Posterior cingulate gyrus (tissue), 11 donors: ENCODE results near the gene OR13G1.
"Not testable (repeated sequence)": the region's sequence is repeated elsewhere in the genome, so short reads cannot be mapped to it uniquely, and the experiment has no call there.

ENCODE experiments used
- DNase-seq, 10 donors: peaks; one replicate each; pipeline versions ENCODE4 v3.0.0 to v3.0.0-alpha.2; 2020 to 2021; ENCODE audit warnings: mixed read lengths in 3 of 10
- intact Hi-C: fragments of 100-400 bp; cut with DNase I; formaldehyde crosslinking; loops from one replicate; pipeline ENCODE4 v1.15.1; 2023

Gene OR13G1, protein sequence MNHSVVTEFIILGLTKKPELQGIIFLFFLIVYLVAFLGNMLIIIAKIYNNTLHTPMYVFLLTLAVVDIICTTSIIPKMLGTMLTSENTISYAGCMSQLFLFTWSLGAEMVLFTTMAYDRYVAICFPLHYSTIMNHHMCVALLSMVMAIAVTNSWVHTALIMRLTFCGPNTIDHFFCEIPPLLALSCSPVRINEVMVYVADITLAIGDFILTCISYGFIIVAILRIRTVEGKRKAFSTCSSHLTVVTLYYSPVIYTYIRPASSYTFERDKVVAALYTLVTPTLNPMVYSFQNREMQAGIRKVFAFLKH

DNA sequence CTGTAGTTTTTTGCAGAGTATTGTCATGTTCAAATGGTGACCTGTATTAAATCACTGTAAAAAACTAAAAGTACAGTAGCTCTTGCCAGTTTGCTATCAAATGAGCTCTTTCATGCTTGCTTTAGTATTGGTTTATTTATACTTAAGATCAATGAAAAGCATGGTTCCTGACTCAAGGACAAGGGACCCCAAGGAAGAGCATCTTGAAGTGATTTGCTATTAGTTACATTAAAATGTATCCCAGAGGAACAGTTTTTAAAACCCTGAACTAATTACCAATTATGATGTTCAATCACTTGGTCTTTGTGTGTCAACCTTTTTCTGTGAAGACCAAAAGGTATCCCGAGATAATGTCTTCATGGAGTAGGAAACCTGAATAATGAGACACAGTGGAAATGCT lies at the start of gene OR13G1:
Gene OR13G1, minus strand, starts transcription at position 101 of the 400 bp plus-strand sequence. CDS start 6,698 bp downstream, outside the sequence.
- no peak for DNase-seq
- intact Hi-C loops: no loop called here

DNA sequence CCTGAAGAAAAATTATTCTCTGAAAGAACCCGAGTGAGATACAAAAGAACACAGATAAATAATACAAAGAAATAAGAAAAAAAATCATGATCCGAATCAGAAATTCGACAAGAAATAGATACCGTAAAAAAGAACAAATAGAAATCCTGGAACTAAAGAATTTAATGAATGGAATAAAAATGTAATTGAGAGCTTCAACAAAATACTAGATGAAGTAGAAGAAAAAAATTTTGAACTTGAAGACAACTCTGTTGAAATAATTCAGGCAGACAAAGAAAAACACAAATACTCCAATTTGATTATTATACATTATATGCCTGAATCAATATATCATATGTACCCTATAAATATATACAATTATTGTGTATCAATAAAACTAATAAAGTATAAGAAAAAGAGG lies 41.7 kb upstream of the OR13G1 start:
- no peak for DNase-seq
- intact Hi-C loops: no loop called here

- DNase-seq: no peak
- intact Hi-C loops: no loop called here
These were observed 37.0 kb upstream of the OR13G1 start, which contains the start of gene OR6F1 for GRCh38 chr1:247716546-247716945. OR6F1 (minus strand) TSS chr1:247716646; CDS start chr1:247712755, 3,891 bp downstream.

GRCh38 chr1:247713753-247714152 lies 34.2 kb upstream of the OR13G1 start:
- intact Hi-C loops: no loop called here
- no peak for DNase-seq

- intact Hi-C loops, DNase-seq: not testable (repeated sequence)
These were observed 31.1 kb upstream of the OR13G1 start for GRCh38 chr1:247710681-247711080.

GRCh38 chr1:247701338-247701737 lies 21.8 kb upstream of the OR13G1 start:
- intact Hi-C loops: no loop called here
- no peak for DNase-seq

DNA sequence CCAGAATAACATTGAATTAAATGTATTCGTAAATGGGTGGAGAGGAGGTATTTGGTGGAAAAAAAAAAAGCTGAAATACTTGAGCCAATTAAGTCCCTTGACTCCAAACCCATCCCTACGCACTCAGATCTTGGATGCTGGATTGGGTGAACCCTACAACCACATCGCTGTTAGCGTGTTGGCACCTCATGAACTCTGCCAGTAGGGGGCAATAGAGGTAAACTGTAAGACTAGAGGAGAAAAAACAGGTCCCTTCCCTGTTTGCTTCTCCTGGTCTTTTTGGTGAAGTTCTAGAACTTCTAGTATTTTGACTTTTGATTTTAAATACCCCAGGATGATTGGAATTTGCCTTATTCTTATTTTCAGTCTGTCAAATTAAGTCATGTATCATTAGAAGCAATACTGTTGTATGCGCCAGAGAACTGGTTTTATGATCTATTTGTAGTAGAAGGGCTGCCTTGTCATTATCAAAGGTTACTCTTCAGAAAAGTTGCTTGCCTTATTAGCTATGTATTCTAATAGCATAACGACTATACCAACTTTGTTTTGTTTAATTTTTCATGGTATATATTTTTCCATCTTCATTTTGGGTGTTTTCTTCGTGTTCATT lies 1.9 kb upstream of the OR13G1 start:
- DNase-seq: peak in 4 of 10 donors; percentile 11 to 86 (median 28)
- intact Hi-C loops: no loop called here

DNA sequence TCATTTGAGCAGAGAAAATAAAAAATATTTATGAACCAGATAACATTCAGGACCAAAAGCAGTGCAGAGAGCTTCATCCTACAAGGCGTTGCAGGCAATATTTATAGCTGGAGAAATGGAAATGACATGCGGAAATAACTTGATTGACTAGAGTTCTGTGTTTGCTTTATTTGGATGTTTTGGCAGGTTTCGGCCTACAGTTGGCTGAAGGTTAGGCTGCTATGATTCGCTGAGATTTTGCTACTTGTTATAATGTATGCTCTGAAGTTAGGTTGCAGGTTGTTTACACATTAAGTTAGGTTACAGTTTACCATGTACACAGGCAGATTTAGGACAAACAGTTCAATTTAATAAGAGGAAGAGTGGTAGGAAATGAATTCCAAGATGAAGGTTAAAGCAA lies 632 bp upstream of the OR13G1 start:
- intact Hi-C loops: no loop called here
- DNase-seq: no peak

- intact Hi-C loops: no loop called here
- DNase-seq: no peak
These were observed 10.3 kb downstream of the OR13G1 start for GRCh38 chr1:247669225-247669624.

DNA sequence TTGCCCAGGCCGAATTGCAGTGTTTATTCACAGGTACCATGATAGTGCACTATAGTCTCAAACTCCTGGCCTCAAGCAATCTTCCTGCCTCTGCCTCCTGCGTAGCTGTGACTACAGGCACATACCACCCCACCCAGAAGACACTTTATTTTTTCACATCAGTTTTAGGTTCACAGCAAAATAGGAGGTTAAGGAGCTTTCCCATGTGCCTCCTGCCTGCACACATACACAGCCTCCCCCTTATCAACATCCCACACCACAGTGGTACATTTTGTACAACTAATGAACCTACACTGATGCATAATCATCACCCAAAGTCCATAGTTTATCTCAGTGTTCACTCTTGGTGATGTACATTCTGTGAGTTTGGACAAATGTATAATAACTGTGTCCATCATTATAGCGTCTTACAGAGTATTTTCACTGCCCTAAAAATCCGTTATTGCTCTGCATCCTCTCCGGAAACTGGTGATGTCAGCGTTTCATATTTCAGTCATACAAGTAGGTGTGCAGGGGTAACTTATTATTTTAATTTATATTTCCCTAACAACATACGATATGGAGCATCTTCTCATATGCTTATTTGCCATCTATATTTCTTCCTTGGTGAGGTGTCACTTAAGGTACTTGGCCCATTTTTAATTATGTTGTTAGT lies 23.2 kb downstream of the OR13G1 start:
- intact Hi-C loops: no loop called here
- DNase-seq: no peak

- intact Hi-C loops: no loop called here
- no peak for DNase-seq
These were observed 26.5 kb downstream of the OR13G1 start for GRCh38 chr1:247653040-247653439.

- DNase-seq: no peak
- intact Hi-C loops: no loop called here
These were observed 31.7 kb downstream of the OR13G1 start for GRCh38 chr1:247647864-247648263.

DNA sequence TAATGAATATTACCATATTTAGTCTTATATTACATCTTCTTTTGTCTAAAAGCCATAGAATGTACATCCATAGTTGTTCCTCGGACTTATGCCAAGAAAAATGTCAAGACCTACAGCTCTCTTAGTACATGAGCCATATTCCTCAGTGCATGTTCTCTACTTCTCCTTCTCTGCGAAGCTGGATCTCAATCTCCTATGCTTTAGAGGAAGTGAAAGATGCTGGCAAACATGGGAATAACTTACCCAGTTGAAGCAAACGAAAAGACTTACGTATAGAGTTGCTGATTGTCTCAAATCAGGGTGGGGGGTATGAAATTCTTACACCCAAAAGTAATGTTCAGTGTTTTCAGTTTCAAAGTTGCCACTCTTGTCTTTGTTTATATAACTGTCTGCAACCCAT lies 32.7 kb downstream of the OR13G1 start:
- no peak for DNase-seq
- intact Hi-C loops: no loop called here

GRCh38 chr1:247642742-247643141 lies 36.8 kb downstream of the OR13G1 start:
- intact Hi-C loops: no loop called here
- no peak for DNase-seq

- DNase-seq: peak in 9 of 10 donors; percentile 23 to 96 (median 44)
- intact Hi-C loops: no loop called here
These were observed 40.1 kb downstream of the OR13G1 start for GRCh38 chr1:247639381-247639981.

DNA sequence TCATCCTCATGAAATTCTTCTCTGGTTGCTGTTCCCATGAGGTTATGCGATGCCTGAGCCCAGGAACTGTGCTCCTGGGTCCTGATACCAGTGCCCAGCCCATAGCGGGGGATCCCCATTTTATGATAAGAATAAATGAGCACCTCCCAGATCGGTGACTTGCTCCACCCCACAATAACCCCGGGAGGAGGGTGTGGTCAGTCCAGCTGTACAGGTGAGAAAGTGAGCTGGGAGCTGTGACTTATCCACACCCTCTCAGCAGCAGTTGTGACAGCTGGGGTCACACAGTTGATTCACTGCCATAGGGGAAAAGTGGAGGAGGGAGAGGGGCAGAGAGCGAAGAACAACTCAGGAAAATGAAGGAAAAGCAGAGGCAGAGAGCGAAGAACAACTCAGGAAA lies 40.8 kb downstream of the OR13G1 start:
- intact Hi-C loops: no loop called here
- no peak for DNase-seq

DNA sequence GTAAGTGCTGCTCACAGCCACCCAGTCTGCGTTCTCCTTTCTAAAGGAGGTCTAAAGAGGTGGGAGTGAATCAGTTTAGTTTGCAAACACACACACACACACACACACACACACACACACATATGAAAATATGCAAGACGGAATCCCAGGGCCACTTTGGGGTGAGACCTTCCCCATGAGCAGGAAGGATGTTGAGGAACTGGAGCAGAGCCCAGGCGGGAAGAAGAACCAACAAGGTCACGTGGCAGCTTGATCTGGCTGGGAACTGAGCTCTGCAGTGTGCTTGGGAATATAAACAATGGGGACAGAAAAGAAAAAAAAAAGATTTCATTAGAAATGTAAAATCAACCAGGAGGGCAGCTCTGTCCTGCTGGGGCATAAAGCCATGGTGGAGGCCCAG lies 41.5 kb downstream of the OR13G1 start:
- DNase-seq: no peak
- intact Hi-C loops: no loop called here

DNA sequence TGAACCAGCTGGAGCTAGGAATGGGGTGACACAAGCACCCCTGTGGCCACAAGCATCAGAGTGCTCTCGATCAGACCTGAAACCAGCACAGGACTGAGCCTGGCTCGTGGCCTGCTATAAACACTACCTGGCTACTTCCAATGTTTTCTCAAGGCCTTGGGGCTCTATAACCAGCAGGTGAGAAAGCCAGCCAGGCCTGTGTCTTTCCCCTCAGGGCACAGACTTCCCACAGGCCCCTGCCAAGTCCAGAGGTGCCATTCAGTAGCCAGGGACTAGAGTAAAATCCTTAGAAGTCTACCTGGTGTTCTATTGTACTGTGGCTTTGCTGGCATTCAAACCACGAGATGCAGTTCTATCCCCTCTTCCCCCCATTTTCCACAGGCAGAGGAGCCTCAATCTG lies 51.6 kb downstream of the OR13G1 start:
- intact Hi-C loops: no loop called here
- no peak for DNase-seq
